A204.1 (cell line): Measurements from ENCODE around the gene FAM187B.
"Not testable (repeated sequence)": the region's sequence is repeated elsewhere in the genome, so short reads cannot be mapped to it uniquely, and the experiment has no call there.

Experiments
- FAIRE-seq: peaks from 2 replicates; lab custom pipeline; 2012; peaks lifted over from hg19 to GRCh38; lab: Jason Lieb, UNC

The FAM187B gene

GRCh38 chr19:35236638-35237400 lies 8.3 kb upstream of the FAM187B start:
- no peak for FAIRE-seq

GRCh38 chr19:35232912-35233311 lies 4.4 kb upstream of the FAM187B start:
- no peak for FAIRE-seq

DNA sequence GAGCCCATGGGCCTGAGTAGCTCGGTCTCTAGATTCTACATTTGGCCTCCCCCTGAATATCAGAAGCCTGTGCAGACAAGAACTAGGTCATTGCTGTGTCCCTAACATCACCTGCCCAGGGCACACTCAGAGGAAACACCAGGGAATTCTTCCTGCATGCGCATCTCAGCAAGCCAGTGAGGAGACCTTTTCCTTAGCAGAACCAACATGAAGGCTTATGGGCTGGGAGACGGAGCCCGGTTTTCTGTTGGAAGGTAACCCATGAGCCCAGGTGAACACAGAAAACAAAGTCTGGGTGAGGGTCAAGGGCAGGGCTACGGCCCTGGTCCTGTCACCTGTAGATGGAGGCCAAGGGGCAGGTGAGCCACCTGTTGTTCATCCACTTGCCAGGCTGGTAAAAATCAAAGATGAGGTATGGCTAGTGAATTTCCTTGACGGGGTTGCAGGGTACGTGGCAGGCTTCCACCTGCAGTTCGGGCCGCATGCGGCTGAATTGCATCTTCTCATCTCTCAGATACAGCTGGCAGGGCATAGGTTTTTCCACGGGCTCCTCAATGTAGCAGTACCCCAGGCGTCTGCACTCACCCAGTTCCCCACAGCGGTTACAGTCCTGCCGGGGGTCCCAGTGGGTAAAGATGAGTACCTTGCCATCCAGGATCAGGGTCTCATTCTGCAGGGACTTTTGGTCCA lies 3.6 kb upstream of the FAM187B start:
- FAIRE-seq = no peak

DNA sequence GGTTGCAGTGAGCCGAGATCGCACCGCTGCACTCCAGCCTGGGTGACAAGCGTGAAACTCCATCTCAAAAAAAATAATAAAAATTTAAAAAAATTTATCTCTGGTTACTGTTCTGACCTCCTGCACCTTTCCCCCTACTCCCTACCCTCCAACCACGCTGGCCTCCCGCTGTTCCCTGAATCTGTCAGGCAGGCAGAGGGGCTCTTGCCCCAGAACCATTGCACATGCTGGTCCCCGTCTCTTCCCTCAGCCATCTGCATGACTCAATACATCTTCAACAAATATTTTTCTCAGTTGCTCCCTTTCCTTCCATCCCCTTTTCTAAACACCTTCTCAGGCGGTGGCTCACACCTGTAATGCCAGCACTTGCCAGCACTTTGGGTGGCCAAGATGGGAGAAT lies 1.1 kb upstream of the FAM187B start:
- no peak for FAIRE-seq

DNA sequence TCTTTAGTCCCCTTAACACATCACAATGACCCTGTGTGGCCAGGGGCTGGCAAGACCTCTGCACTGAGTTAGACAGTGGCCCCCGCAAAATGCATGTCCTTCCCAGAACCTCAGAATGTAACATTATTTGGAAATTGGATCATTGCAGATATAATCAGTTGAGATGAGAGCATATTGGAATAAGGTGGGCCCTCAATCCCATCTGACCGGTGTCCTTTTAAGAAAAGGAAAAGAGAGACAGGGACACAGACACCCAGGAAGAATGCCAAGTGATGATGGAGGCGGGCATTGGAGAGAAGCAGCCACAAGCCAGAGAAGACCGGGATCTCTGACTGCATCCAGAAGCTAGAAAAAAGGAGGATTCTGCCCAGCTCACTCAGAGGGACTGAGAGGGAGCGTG lies 1.8 kb downstream of the FAM187B start:
- FAIRE-seq = no peak

DNA sequence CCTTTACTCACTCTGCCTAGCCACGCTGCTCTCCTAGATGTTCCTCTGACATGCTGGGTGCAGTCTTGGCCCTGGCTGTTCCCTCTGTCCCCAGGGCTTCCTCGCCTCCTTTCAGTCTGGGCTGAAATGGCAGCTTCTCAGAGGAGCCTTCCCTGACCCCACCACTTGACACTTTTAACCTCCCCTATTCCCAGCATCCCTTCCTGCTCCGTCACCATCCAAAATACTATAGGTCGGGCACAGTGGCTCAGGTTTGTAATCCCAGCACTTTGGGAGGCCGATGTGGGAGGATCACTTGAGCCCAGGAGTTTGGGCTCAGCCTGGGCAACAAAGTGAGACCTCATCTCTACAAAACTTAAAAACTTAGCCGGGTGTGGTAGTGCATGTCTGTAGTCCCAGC lies 2.6 kb downstream of the FAM187B start:
- FAIRE-seq = no peak

GRCh38 chr19:35224681-35225571 lies 3.6 kb downstream of the FAM187B start:
- FAIRE-seq = no peak

- no peak for FAIRE-seq
Measured at GRCh38 chr19:35223862-35224505, 4.6 kb downstream of the FAM187B start.

GRCh38 chr19:35223084-35223790 lies 5.3 kb downstream of the FAM187B start:
- no peak for FAIRE-seq

GRCh38 chr19:35222373-35223015 lies 6.0 kb downstream of the FAM187B start:
- FAIRE-seq = no peak

GRCh38 chr19:35220973-35221590 lies 7.5 kb downstream of the FAM187B start:
- not testable (repeated sequence) for FAIRE-seq

DNA sequence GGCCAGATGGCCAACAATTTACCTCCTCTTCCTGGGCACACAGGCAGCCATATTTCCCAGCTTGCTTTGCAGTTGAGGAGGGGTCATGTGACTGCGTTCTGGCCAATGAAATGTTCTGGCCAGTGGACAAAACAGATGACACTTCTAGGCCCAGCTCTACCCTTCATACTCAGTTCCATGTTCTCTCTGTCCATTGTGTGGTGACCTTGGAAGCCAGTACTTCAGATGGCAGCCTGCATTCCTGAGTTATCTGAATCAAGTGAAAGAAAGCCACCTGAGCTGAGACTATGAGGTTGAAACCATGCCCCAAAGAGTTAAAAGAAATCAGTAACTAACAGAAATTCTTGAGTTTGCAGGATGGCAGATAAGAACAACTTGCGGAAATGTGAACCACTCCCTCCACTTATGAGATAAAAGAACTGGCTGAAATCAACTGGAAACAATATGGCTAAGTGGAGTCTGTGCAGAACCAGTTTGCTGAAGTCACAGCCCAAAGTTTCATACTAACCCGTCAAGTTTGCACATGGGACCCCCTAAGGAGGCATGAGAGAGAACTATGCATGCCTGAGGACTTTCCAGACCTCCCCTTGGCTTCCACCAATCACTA lies 8.1 kb downstream of the FAM187B start:
- FAIRE-seq = no peak

DNA sequence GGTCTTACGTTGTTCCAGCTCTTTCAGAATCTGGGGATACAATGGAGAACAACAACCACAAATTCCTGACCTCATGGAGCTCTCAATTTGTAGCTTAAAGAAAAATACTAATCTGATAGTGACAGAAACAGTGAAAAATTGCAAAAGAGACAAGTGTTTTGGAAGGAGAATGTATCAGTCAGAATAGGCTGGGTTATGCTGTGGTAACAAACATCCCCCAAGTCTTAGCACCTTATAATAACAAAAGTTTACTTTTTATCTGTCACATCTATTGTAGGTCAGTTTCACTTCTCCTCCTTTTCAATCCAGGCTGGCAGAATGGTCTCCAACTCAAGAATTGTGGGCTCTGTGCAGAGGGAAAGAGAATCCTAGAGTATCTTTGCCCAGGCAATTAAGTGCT lies 9.5 kb downstream of the FAM187B start:
- FAIRE-seq = no peak

DNA sequence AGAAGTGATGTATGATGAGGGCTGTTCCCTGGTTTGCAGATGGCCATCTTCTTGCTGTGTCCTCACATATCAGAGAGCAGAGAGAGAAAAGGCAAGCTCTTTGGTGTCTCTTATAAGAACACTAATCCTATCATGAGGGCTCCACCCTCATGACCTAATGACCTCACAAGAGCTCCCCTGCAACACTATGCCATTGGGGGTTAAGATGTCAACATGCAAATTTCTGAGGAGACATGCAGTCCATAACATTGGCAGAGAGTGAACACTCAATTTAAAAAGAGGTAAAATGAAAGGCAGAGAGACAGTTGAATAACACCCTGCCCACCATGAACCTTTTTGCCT lies 10.9 kb downstream of the FAM187B start:
- no peak for FAIRE-seq

DNA sequence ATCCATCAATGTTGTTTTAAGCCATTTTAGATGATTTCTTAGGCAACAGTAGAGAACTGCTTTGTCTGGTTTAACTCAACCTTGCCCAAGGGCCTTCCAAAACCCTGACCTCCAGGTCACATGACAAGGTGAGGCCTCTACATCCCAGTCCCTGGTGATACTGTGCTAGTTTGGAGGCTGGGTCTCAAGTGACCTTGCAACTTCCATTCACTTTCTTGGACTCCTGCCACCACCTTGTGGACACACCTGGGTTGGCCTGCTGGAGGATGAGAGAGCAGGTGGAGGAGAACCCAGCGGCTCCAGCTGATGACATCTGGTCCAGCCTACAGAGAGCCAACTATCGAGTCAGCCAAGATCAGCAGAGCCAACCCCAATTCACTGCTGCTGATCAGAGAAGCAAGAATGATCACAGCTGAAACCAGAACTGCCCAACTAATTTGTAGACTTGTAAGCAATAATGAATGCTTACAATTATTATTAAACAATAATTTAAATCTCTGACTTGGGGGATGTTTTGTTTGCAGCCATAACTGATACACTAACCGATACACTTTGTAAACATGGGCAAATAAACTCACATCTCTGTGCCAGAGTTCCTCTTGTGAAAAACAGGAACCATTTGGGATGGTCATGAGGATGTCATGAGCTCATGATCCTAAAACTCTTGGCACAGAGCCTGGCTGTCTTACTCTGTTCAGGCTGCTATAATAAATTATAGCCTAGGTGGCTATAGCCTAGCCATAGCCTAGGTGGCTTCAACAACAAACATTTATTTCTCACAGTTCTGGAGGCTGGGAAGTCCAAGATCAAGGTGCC lies 11.5 kb downstream of the FAM187B start:
- FAIRE-seq = no peak

- FAIRE-seq = no peak
Measured at GRCh38 chr19:35216016-35216832, 12.3 kb downstream of the FAM187B start.

DNA sequence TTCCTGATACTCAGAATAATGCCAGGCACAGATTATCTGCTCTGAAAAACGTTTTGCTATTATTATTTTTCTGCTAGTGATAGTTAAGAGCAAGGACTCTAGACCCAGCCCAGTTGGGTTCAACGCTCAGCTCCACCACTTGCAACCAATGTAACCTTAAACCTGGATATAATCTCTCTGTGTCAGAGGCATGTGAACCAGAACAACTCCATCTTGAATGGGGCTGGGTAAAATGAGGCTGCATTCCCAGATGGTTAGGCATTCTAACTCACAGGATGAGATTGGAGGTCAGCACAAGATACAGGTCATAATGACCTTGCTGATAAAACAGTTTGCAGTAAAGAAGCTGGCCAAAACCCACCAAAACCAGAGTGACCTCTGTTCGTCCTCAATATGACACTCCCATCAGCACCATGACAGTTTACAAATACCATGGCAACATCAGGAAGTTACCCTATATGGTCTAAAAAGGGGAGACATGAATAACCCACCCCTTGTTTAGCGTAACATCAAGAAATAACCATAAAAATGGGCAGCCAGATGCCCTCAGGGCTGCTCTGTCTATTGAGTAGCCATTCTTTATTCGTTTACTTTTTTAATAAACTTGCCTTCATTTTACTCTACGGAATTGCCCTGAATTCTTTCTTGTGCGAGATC lies 13.6 kb downstream of the FAM187B start:
- FAIRE-seq = no peak
